ENCODE data around the gene ZNF397. TPM values are rescaled to one million over a fixed set of nuclear protein-coding genes. Genes with fewer than 3 reads are reported as not detected.

ZNF397 gene
- total RNA-seq, 1 donor from 2014 or later = 43.6 TPM

- peaks cover 52% of the 10 kb centered on the region for H3K36me3 Mint-ChIP-seq (ENCODE audit: insufficient read depth)
- H3K27me3 Mint-ChIP-seq = no peaks in the 10 kb centered on the region
- no peak overlapping the region for H3K27ac Mint-ChIP-seq
- H3K4me3 Mint-ChIP-seq (ENCODE audit: low read depth) = no peak overlapping the region
- H3K4me1 Mint-ChIP-seq (ENCODE audit: low read depth) = no peaks in the 10 kb centered on the region
- TF ChIP-seq CTCF (IDR thresholded peaks at IDR 0.05; ENCODE audit: unreplicated experiment) = no peak
- DNase-seq (ENCODE audit: low spot score, unreplicated experiment) = no peak
- peaks cover 10% of the 10 kb centered on the region for H3K9me3 Mint-ChIP-seq (ENCODE audit: low read depth)
Measured at GRCh38 chr18:35256947-35257346, 16.1 kb downstream of the ZNF397 start.

GRCh38 chr18:35264409-35264808, 23.6 kb downstream of the ZNF397 start:
- no peak for DNase-seq (ENCODE audit: low spot score, unreplicated experiment)
- no peak overlapping the region for H3K27ac Mint-ChIP-seq
- no peaks in the 10 kb centered on the region for H3K4me1 Mint-ChIP-seq (ENCODE audit: low read depth)
- H3K36me3 Mint-ChIP-seq (ENCODE audit: insufficient read depth) = peaks cover 48% of the 10 kb centered on the region
- H3K27me3 Mint-ChIP-seq = no peaks in the 10 kb centered on the region
- no peak overlapping the region for H3K4me3 Mint-ChIP-seq (ENCODE audit: low read depth)
- peaks cover 20% of the 10 kb centered on the region for H3K9me3 Mint-ChIP-seq (ENCODE audit: low read depth)
- TF ChIP-seq CTCF (IDR thresholded peaks at IDR 0.05; ENCODE audit: unreplicated experiment) = no peak

- Mint-ChIP-seq H3K4me3 (ENCODE audit: low read depth) (no peak overlapping the region), H3K36me3 (ENCODE audit: insufficient read depth) (peaks cover 38% of the 10 kb centered on the region), H3K9me3 (ENCODE audit: low read depth) (peaks cover 23% of the 10 kb centered on the region), H3K4me1 (ENCODE audit: low read depth) (no peaks in the 10 kb centered on the region), H3K27ac (no peak overlapping the region), H3K27me3 (no peaks in the 10 kb centered on the region)
- TF ChIP-seq CTCF (IDR thresholded peaks at IDR 0.05; ENCODE audit: unreplicated experiment) = no peak
- DNase-seq (ENCODE audit: low spot score, unreplicated experiment) = no peak
Measured at GRCh38 chr18:35267161-35267651, 26.4 kb downstream of the ZNF397 start.

GRCh38 chr18:35267809-35268208, 27.0 kb downstream of the ZNF397 start:
- peaks cover 26% of the 10 kb centered on the region for H3K9me3 Mint-ChIP-seq (ENCODE audit: low read depth)
- peaks cover 43% of the 10 kb centered on the region for H3K36me3 Mint-ChIP-seq (ENCODE audit: insufficient read depth)
- no peak overlapping the region for H3K27ac Mint-ChIP-seq
- H3K4me1 Mint-ChIP-seq (ENCODE audit: low read depth) = no peaks in the 10 kb centered on the region
- no peaks in the 10 kb centered on the region for H3K27me3 Mint-ChIP-seq
- H3K4me3 Mint-ChIP-seq (ENCODE audit: low read depth) = no peak overlapping the region
- no peak for TF ChIP-seq CTCF (IDR thresholded peaks at IDR 0.05; ENCODE audit: unreplicated experiment)
- DNase-seq (ENCODE audit: low spot score, unreplicated experiment) = no peak

GRCh38 chr18:35268821-35269220, 28.0 kb downstream of the ZNF397 start:
- H3K36me3 Mint-ChIP-seq (ENCODE audit: insufficient read depth) = peaks cover 45% of the 10 kb centered on the region
- H3K27me3 Mint-ChIP-seq = no peaks in the 10 kb centered on the region
- DNase-seq (ENCODE audit: low spot score, unreplicated experiment) = no peak
- H3K4me3 Mint-ChIP-seq (ENCODE audit: low read depth) = no peak overlapping the region
- no peaks in the 10 kb centered on the region for H3K4me1 Mint-ChIP-seq (ENCODE audit: low read depth)
- H3K9me3 Mint-ChIP-seq (ENCODE audit: low read depth) = peaks cover 31% of the 10 kb centered on the region
- H3K27ac Mint-ChIP-seq = no peak overlapping the region
- no peak for TF ChIP-seq CTCF (IDR thresholded peaks at IDR 0.05; ENCODE audit: unreplicated experiment)

Measured in progenitor cell of endocrine pancreas (in vitro differentiated cells).